ENCODE results near the gene CAPRIN1. TPM values are rescaled to one million over a fixed set of nuclear protein-coding genes. Genes with fewer than 3 reads are reported as not detected.
"Not testable (repeated sequence)": the region's sequence is repeated elsewhere in the genome, so short reads cannot be mapped to it uniquely, and the experiment has no call there.

Gene CAPRIN1
- polyA plus RNA-seq, 2 of the 4 experiments (the other 2 are of a cell fraction), result 159 to 255 TPM

DNA sequence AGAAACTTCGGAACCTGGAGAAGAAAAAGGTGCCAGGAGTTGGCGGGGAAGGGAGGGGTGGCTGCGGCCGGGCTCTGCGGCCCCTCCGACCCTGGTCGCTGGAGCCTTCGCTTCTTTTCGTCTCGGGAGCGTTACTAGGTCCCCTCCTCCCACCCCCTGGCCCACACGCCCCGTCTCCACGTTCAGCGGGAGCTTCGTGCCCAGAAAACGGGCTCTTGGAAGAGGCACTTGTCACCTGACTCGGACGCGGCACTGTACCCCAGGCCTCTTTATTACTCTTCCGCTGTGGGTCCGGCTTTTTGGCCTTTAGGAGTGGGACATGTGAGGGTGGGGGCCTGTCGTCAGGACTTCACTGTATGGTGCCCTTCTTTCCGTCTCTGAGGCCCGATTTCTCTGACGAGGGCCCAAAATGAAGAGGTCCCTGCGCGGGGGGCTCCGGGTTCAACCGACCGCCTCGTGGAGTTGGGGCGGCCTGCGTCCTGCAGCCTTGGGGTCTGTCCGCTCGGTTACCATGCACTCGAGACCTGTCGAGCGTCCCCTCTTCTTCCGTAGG lies 1.2 kb downstream of the CAPRIN1 start:
- FAIRE-seq (no peak), DNase-seq (ENCODE audit: low read depth in 1 of 2, low spot score in 1 of 2) (peak in 1 of 2 experiments; percentile 36), ATAC-seq (peak; percentile 1 to 20; a peak in 5 of 6 replicates)
- Histone ChIP-seq H3K27ac (peak overlapping the region; percentile 98 to 100), H3K4me3 (peak overlapping the region; percentile 91), H3K4me1 (peaks cover 44% of the 10 kb centered on the region), H3K9me3 (no peaks in the 10 kb centered on the region), H3K4me2 (peak overlapping the region; percentile 77)
- no peak for TF ChIP-seq POLR2AphosphoS2 (conservative IDR thresholded peaks at IDR 0.05; ENCODE audit: low read length)
- TF ChIP-seq PHF8 (IDR thresholded peaks at IDR 0.05; ENCODE audit: borderline replicate concordance, low read depth), result peak; percentile 41
- no peak for TF ChIP-seq RARB (CRISPR knock-in tag; IDR thresholded peaks at IDR 0.05)
- TF ChIP-seq CBX8 (IDR thresholded peaks at IDR 0.05), result no peak
- peak; percentile 3; the same call in 1 of the 2 replicates for TF ChIP-seq KDM5A (IDR thresholded peaks at IDR 0.05)
- no peak for TF ChIP-seq POLR2A (IDR thresholded peaks at IDR 0.05; ENCODE audit: low read length)
- TF ChIP-seq HEYL (CRISPR knock-in tag; IDR thresholded peaks at IDR 0.05), result no peak
- ChIA-PET POLR2A (interaction anchor here (1.2 to 1.7 kb wide), 2 partner anchors 10 to 53 kb away, joined by 3 to 7 read pairs; partner anchors contain the start of gene NAT10), CTCF (interaction anchor here (1.4 to 3.1 kb wide), 2 partner anchors 14 to 55 kb away, joined by 3 to 13 read pairs; no protein-coding TSS in a partner anchor)
- under 1% methylated on average over 32 of the region's 40 CpGs for WGBS (ENCODE audit: missing lambda C conversion rate)

DNA sequence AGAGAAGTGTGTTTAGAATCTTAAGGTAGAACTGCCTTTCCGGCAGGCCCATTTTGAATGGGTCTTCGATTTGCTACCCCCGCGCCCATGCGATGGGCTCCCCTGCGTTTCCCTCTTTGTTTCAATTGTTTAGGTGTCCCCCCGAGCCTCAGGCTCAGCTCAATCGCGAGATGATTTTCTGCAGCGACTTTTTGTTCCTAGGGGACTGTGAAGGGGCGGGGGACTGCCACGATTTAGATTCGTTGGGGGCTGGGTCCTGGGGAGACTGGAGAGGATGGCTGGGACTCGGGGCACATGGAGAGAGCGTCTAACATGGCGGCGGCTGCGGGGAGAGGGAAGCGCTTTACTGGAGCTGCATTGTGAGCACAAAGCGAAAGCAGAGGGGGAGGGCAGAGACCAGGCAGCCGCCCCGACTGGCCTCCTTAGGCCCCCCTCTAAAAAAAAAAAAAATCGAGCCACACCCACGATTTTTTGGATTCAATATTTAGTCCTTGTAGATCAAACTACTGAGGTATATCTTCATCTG lies 1.7 kb downstream of the CAPRIN1 start:
- TF ChIP-seq POLR2A (IDR thresholded peaks at IDR 0.05; ENCODE audit: low read length) (peak; percentile 43), HOXA7 (CRISPR knock-in tag; IDR thresholded peaks at IDR 0.05) (peak; percentile 46; the same call in 1 of the 2 replicates), POLR2AphosphoS2 (conservative IDR thresholded peaks at IDR 0.05; ENCODE audit: low read length) (no peak), JUN (IDR thresholded peaks at IDR 0.05) (peak in 1 of 2 experiments; percentile 14; a peak in 1 of 5 replicates), KDM5A (IDR thresholded peaks at IDR 0.05) (0 out of 2 replicates have a peak, but pooled peaks have one; percentile 5), PHF8 (IDR thresholded peaks at IDR 0.05; ENCODE audit: borderline replicate concordance, low read depth) (no peak), MYC (IDR thresholded peaks at IDR 0.05; ENCODE audit: borderline replicate concordance, low read length) (peak; percentile 98)
- TF ChIP-seq, protein P1, sequence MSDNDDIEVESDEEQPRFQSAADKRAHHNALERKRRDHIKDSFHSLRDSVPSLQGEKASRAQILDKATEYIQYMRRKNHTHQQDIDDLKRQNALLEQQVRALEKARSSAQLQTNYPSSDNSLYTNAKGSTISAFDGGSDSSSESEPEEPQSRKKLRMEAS (IDR thresholded peaks at IDR 0.05), result peak; percentile 75
- H3K4me2 ChIP-seq, result peak overlapping the region; percentile 77
- H3K4me3 ChIP-seq, result peak overlapping the region; percentile 91
- POLR2A ChIA-PET, result interaction anchor here (1.2 to 1.7 kb wide), 2 partner anchors 9 to 52 kb away, joined by 3 to 7 read pairs; partner anchors contain the start of gene NAT10
- peak overlapping the region; percentile 98 to 100 for H3K27ac ChIP-seq
- peaks cover 45% of the 10 kb centered on the region for H3K4me1 ChIP-seq
- DNase-seq (ENCODE audit: low read depth in 1 of 2, low spot score in 1 of 2) (peak; percentile 73 to 82), ATAC-seq (peak; percentile 42 to 71; a peak in 4 of 6 replicates), FAIRE-seq (no peak)
- CTCF ChIA-PET, result no interaction called here
- WGBS (ENCODE audit: missing lambda C conversion rate), result 1% methylated on average over 23 of the region's 24 CpGs
- no peaks in the 10 kb centered on the region for H3K9me3 ChIP-seq

DNA sequence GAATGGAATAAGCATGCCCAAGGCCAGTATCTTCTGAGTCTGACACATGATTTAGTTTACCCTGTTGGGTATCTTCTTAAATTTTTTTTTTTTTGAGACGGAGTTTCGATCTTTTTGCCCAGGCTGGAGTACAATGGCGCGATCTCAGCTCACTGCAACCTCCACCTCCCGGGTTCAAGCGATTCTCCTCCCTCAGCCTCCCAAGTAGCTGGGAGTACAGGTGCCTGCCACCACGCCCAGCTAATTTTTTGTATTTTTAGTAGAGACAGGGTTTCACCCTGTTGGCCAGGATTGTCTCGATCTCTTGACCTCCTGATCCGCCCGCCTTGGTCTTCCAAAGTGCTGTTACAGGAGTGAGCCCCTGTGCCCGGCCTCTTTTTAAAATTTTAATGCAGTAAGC lies 2.8 kb downstream of the CAPRIN1 start:
- CTCF ChIA-PET, result interaction anchor here (0.7 kb wide), 1 partner anchor 30 kb away, joined by 3 read pairs; no protein-coding TSS in a partner anchor
- WGBS (ENCODE audit: missing lambda C conversion rate), result 78% methylated on average over 11 of the region's 11 CpGs
- peak overlapping the region; percentile 91; the same call in 2 of the 3 replicates for H3K4me3 ChIP-seq
- DNase-seq (ENCODE audit: low read depth in 1 of 2, low spot score in 1 of 2); ATAC-seq; POLR2A ChIA-PET; FAIRE-seq; H3K27ac ChIP-seq; H3K9me3 ChIP-seq: not testable (repeated sequence)
- peaks cover 45% of the 10 kb centered on the region for H3K4me1 ChIP-seq
- peak overlapping the region; percentile 77 for H3K4me2 ChIP-seq

DNA sequence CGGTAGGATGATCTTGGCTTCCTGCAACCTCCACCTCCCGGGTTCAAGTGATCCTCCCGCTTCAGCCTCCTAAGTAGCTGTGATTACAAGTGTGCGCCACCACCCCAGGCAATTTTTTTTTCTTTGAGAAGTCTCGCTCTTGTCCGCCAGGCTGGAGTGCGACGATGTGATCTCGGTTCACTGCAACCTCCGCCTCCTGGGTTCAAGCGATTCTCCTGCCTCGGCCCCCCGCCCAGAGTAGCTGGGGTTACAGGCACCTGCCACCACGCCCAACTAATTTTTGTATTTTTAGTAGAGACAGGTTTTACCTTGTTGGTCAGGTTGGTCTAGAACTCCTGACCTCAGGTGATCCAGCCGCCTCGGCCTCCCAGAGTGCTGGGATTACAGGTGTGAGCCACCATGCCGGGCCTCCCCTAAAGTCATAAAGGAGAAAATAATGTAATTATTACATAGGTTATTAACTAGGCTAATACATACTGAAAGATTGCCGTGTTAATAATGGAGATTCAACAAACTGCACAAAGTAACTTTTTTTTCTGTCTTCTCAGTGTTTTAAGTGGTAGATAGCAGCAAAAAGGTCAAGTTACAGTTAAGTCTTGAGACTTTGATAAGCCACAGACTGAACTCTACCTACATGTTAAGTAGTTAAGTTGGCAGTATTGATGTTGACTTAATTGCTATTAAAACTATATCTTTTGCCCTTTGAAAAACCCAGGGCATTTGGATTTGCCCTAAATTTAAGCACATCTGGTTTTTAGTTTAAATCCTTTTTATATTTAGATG lies 3.9 kb downstream of the CAPRIN1 start:
- CTCF ChIA-PET, result interaction anchor here (0.9 kb wide), 1 partner anchor 196 kb away, joined by 3 read pairs; no protein-coding TSS in a partner anchor
- Histone ChIP-seq H3K4me2 (peak overlapping the region; percentile 77), H3K4me3 (no peak overlapping the region)
- TF ChIP-seq KDM1A (IDR thresholded peaks at IDR 0.05; ENCODE audit: low read depth) (no peak), NFE2L2 (conservative IDR thresholded peaks at IDR 0.05; ENCODE audit: low read length) (no peak), ZSCAN20 (CRISPR knock-in tag; IDR thresholded peaks at IDR 0.05) (no peak), RFX5 (IDR thresholded peaks at IDR 0.05) (no peak), HOXB13 (CRISPR knock-in tag; IDR thresholded peaks at IDR 0.05; ENCODE audit: low read depth) (no peak), ESRRA (IDR thresholded peaks at IDR 0.05; ENCODE audit: borderline replicate concordance, low read length) (no peak), EP300 (IDR thresholded peaks at IDR 0.05) (no peak), RCOR1 (IDR thresholded peaks at IDR 0.05; ENCODE audit: low read depth, low read length) (no peak), POLR2A (IDR thresholded peaks at IDR 0.05; ENCODE audit: low read length) (no peak), HOXB5 (CRISPR knock-in tag; IDR thresholded peaks at IDR 0.05) (no peak), CHD2 (IDR thresholded peaks at IDR 0.05; ENCODE audit: low read length, partially characterized antibody) (no peak), BHLHE40 (IDR thresholded peaks at IDR 0.05; ENCODE audit: low read depth, low read length) (no peak), FOSL2 (IDR thresholded peaks at IDR 0.05) (no peak), FOSL2 (CRISPR knock-in tag; IDR thresholded peaks at IDR 0.05) (no peak), MYC (IDR thresholded peaks at IDR 0.05; ENCODE audit: borderline replicate concordance, low read length) (no peak), HEYL (CRISPR knock-in tag; IDR thresholded peaks at IDR 0.05) (no peak), TFCP2L1 (CRISPR knock-in tag; IDR thresholded peaks at IDR 0.05) (no peak), ZC3H11A (IDR thresholded peaks at IDR 0.05) (no peak)
- TF ChIP-seq, protein P2, sequence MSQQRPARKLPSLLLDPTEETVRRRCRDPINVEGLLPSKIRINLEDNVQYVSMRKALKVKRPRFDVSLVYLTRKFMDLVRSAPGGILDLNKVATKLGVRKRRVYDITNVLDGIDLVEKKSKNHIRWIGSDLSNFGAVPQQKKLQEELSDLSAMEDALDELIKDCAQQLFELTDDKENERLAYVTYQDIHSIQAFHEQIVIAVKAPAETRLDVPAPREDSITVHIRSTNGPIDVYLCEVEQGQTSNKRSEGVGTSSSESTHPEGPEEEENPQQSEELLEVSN (IDR thresholded peaks at IDR 0.05; ENCODE audit: borderline replicate concordance, low read depth), result no peak
- TF ChIP-seq, protein P1 (IDR thresholded peaks at IDR 0.05), result no peak

More for the DNA sequence above, 3.9 kb downstream of the CAPRIN1 start:
- POLR2A ChIA-PET, result interaction anchor here (0.6 kb wide), 1 partner anchor 862 kb away, joined by 4 read pairs; no protein-coding TSS in a partner anchor
- ATAC-seq (no peak), FAIRE-seq (no peak), DNase-seq (ENCODE audit: low read depth in 1 of 2, low spot score in 1 of 2) (no peak)
- Histone ChIP-seq H3K9me3 (no peaks in the 10 kb centered on the region), H3K27ac (no peak overlapping the region), H3K4me1 (peaks cover 43% of the 10 kb centered on the region)
- WGBS (ENCODE audit: missing lambda C conversion rate), result 93% methylated on average over 18 of the region's 18 CpGs
